GM23338 (cell line): ENCODE data around the gene KRT2. TPM values are rescaled to one million over a fixed set of nuclear protein-coding genes. Genes with fewer than 3 reads are reported as not detected.

Source experiments
- ATAC-seq: fragments of 200-7000 bp; cut with Tn5 transposase; 3 replicates; pipeline ENCODE4 v1.9.1; 2020
- DNase-seq: peaks from one replicate; pipeline ENCODE4 v3.0.0-alpha.2; 2015; ENCODE audit warnings: low spot score
- H2AFZ ChIP-seq: fragments of 200-600 bp; sonication (generic); 2 replicates; pipeline ENCODE4 v1.8.0; 2016; ENCODE audit warnings: antibody characterized with exemption, mild to moderate bottlenecking, moderate library complexity
- H3F3A ChIP-seq: fragments of 200-600 bp; sonication (generic); replicated peaks from 2 replicates; pipeline ENCODE4 v1.8.0; 2017; ENCODE audit warnings: antibody characterized with exemption, mixed run types, low read depth
- H3K27ac ChIP-seq: fragments of 200-600 bp; sonication (generic); 2 replicates; pipeline ENCODE4 v1.6.1; 2016; ENCODE audit warnings: low read depth
- H3K27me3 ChIP-seq: fragments of 200-600 bp; sonication (generic); 2 replicates; pipeline ENCODE4 v1.8.0; 2016; ENCODE audit warnings: mild to moderate bottlenecking, mixed run types, moderate library complexity; ENCODE audit not compliant: insufficient read depth
- H3K36me3 ChIP-seq: fragments of 200-600 bp; sonication (generic); 2 replicates; pipeline ENCODE4 v1.8.0; 2016; ENCODE audit warnings: mild to moderate bottlenecking; ENCODE audit not compliant: insufficient read depth
- H3K4me1 ChIP-seq: fragments of 200-600 bp; sonication (generic); 2 replicates; pipeline ENCODE4 v1.8.0; 2016; ENCODE audit warnings: mild to moderate bottlenecking, moderate library complexity; ENCODE audit not compliant: insufficient read depth
- H3K4me2 ChIP-seq: fragments of 200-600 bp; sonication (generic); 2 replicates; pipeline ENCODE4 v1.7.1; 2017; ENCODE audit warnings: mixed run types
- H3K4me3 ChIP-seq: fragments of 200-600 bp; sonication (generic); 2 replicates; pipeline ENCODE4 v1.6.1; 2016; ENCODE audit warnings: mixed run types
- H3K79me2 ChIP-seq: fragments of 200-600 bp; sonication (generic); replicated peaks from 2 replicates; pipeline ENCODE4 v1.8.0; 2017; ENCODE audit warnings: mild to moderate bottlenecking; ENCODE audit not compliant: insufficient read depth
- H3K9me2 ChIP-seq: fragments of 200-600 bp; sonication (generic); 2 replicates; pipeline ENCODE4 v1.8.0; 2017; ENCODE audit not compliant: insufficient read depth
- H4K20me1 ChIP-seq: fragments of 200-600 bp; sonication (generic); replicated peaks from 2 replicates; pipeline ENCODE4 v1.8.0; 2017; ENCODE audit warnings: mild to moderate bottlenecking; ENCODE audit not compliant: insufficient read depth
- H3K27ac Mint-ChIP-seq: 2 replicates; pipeline ENCODE4 v1.8.0; 2020; ENCODE audit warnings: inconsistent platforms, mild to moderate bottlenecking, moderate library complexity, mixed read lengths
- H3K27me3 Mint-ChIP-seq: 3 replicates; pipeline ENCODE4 v1.8.0; 2022; ENCODE audit warnings: low read depth, mild to moderate bottlenecking, moderate library complexity, mixed read lengths, inconsistent platforms; ENCODE audit not compliant: insufficient read depth, poor library complexity
- H3K36me3 Mint-ChIP-seq: 3 replicates; pipeline ENCODE4 v1.8.0; 2021; ENCODE audit warnings: low read depth, mild to moderate bottlenecking, inconsistent platforms, moderate library complexity, mixed read lengths
- H3K4me1 Mint-ChIP-seq: 3 replicates; pipeline ENCODE4 v1.8.0; 2020; ENCODE audit warnings: mild to moderate bottlenecking, inconsistent platforms, mixed read lengths
- H3K4me3 Mint-ChIP-seq: 3 replicates; pipeline ENCODE4 v1.8.0; 2021; ENCODE audit warnings: moderate library complexity, mild to moderate bottlenecking, inconsistent platforms, mixed read lengths
- H3K9me3 Mint-ChIP-seq: 3 replicates; pipeline ENCODE4 v1.8.0; 2020; ENCODE audit warnings: moderate library complexity, mild to moderate bottlenecking, inconsistent platforms, mixed read lengths
- CREB1 ChIP-seq: fragments of 250-450 bp; sonication (Bioruptor Pico); IDR thresholded peaks from 2 replicates; pipeline ENCODE4 v1.5.0; 2020; ENCODE audit warnings: low read depth, mild to moderate bottlenecking, moderate library complexity
- EZH2 ChIP-seq: fragments of 200-600 bp; sonication (generic); IDR thresholded peaks from one replicate; pipeline ENCODE4 v1.8.0; 2017; ENCODE audit warnings: antibody characterized with exemption, mild to moderate bottlenecking, low read depth; ENCODE audit not compliant: unreplicated experiment
- NANOG ChIP-seq: IDR thresholded peaks from 2 replicates; pipeline ENCODE4 v1.6.1; 2016; ENCODE audit warnings: antibody characterized with exemption, borderline replicate concordance
- POLR2AphosphoS5 ChIP-seq: IDR thresholded peaks from 2 replicates; pipeline ENCODE4 v1.6.1; 2016; ENCODE audit warnings: antibody characterized with exemption, low read depth
- STAT1 ChIP-seq: IDR thresholded peaks from one replicate; pipeline ENCODE4 v1.6.1; 2016; ENCODE audit warnings: antibody characterized with exemption; ENCODE audit not compliant: unreplicated experiment
- ZNF114 ChIP-seq: fragments of 250-450 bp; sonication (Bioruptor Pico); IDR thresholded peaks from 2 replicates; pipeline ENCODE4 v1.5.0; 2020; ENCODE audit warnings: mild to moderate bottlenecking, moderate library complexity
- polyA plus RNA-seq: library from polyadenylated mRNA; unstranded; fragments of >200 nt; fragmentation: Nextera tagmentation; extraction: Ambion mirVana; gene quantifications from 2 replicates; pipeline ENCODE4 v1.2.1, GENCODE V29; 2016
- total RNA-seq: library from RNA; depleted of rRNA; stranded (reverse); fragments of >200 nt; shearing (Covaris generic); gene quantifications from 2 replicates; pipeline ENCODE4 v1.2.3, GENCODE V29; 2014
- TF ChIP-seq, protein P1 (sequence below): IDR thresholded peaks from 2 replicates; pipeline ENCODE4 v1.6.1; 2016; ENCODE audit warnings: antibody characterized with exemption
- TF ChIP-seq, protein P2 (sequence below), 2 experiments: fragments of 200-600 bp in 1 of 2; sonication (generic) in 1 of 2; conservative IDR thresholded peaks; 2 replicates each; pipeline versions ENCODE4 v1.5.1 to v1.6.1; 2016 to 2017; ENCODE audit warnings: antibody characterized with exemption in 2 of 2, low read depth in 2 of 2, mild to moderate bottlenecking in 2 of 2, moderate library complexity in 1 of 2
- TF ChIP-seq, protein P3 (sequence below): IDR thresholded peaks from one replicate; pipeline ENCODE4 v1.6.1; 2018; ENCODE audit warnings: antibody characterized with exemption; ENCODE audit not compliant: unreplicated experiment

Gene KRT2
- total and polyA plus RNA-seq, 2 experiments from 2014 or later = not detected

DNA sequence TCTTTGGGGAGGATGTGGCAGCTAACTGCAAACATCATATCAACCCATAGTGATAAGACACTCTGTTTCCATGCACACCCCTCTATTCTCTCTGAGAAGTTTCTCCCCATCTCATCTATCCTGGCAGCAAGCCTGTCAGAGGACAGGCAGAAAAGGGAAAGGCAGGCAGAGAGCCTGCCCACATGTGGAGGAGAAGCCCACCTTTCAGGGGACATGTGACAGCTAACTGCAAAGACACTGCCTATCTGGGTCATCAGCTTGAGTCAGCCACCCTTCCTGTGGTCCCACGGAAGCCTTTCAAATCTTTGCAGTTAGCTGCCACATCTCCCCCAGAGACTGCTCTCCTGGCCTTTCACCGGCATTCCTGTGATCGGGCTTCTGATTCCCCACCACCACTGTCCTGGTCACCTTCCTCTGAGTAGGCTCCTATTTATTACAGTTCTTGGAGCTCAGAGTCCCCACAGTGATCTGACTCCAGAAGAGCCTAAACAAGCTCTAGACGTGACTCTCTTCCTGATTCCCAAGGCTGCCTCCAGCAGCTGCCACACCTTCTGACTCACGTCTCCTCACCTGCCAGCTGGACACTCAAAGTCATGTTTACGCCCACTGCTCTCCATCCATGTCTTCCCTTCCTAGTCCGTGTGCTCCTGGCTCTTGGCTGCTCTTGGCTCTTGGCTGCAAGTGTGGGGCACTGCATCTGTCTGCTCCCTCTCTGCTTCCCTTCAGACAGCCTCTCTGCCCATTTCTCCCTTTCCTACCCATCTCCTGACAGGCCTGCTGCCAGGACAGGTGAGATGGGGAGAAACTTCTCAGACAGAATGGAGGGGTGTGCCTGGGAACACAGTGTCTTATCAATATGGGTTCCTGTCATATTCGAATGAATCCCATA is 35.7 kb upstream of the KRT2 start:
- no peaks in the 10 kb centered on the region for H3K36me3 ChIP-seq
- no peak overlapping the region for H3K4me2 ChIP-seq
- DNase-seq (no peak), ATAC-seq (no peak)
- no peak overlapping the region for H3K4me3 ChIP-seq
- H3K79me2 ChIP-seq = no peaks in the 10 kb centered on the region
- peaks cover 8% of the 10 kb centered on the region for H3K4me1 Mint-ChIP-seq
- H3K27ac ChIP-seq = no peak overlapping the region
- no peaks in the 10 kb centered on the region for H3F3A ChIP-seq
- TF ChIP-seq, protein P1, sequence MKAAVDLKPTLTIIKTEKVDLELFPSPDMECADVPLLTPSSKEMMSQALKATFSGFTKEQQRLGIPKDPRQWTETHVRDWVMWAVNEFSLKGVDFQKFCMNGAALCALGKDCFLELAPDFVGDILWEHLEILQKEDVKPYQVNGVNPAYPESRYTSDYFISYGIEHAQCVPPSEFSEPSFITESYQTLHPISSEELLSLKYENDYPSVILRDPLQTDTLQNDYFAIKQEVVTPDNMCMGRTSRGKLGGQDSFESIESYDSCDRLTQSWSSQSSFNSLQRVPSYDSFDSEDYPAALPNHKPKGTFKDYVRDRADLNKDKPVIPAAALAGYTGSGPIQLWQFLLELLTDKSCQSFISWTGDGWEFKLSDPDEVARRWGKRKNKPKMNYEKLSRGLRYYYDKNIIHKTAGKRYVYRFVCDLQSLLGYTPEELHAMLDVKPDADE = no peak
- no peak for TF ChIP-seq ZNF114 (CRISPR knock-in tag)
- no peak for TF ChIP-seq NANOG
- TF ChIP-seq POLR2AphosphoS5 = no peak
- no peak for TF ChIP-seq EZH2
- TF ChIP-seq CREB1 (CRISPR knock-in tag) = no peak
- TF ChIP-seq, protein P2, sequence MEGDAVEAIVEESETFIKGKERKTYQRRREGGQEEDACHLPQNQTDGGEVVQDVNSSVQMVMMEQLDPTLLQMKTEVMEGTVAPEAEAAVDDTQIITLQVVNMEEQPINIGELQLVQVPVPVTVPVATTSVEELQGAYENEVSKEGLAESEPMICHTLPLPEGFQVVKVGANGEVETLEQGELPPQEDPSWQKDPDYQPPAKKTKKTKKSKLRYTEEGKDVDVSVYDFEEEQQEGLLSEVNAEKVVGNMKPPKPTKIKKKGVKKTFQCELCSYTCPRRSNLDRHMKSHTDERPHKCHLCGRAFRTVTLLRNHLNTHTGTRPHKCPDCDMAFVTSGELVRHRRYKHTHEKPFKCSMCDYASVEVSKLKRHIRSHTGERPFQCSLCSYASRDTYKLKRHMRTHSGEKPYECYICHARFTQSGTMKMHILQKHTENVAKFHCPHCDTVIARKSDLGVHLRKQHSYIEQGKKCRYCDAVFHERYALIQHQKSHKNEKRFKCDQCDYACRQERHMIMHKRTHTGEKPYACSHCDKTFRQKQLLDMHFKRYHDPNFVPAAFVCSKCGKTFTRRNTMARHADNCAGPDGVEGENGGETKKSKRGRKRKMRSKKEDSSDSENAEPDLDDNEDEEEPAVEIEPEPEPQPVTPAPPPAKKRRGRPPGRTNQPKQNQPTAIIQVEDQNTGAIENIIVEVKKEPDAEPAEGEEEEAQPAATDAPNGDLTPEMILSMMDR (conservative IDR thresholded peaks at IDR 0.05; ENCODE audit: low read depth in 2 of 2) = no peak
- H3K27me3 Mint-ChIP-seq = peaks cover 28% of the 10 kb centered on the region
- no peaks in the 10 kb centered on the region for H4K20me1 ChIP-seq
- H3K27me3 ChIP-seq = peaks cover 28% of the 10 kb centered on the region
- H3K4me3 Mint-ChIP-seq = no peak overlapping the region
- no peaks in the 10 kb centered on the region for H3K36me3 Mint-ChIP-seq
- H2AFZ ChIP-seq = no peak overlapping the region
- H3K4me1 ChIP-seq = peaks cover 9% of the 10 kb centered on the region
- no peak overlapping the region for H3K27ac Mint-ChIP-seq
- H3K9me3 Mint-ChIP-seq = no peaks in the 10 kb centered on the region
- no peaks in the 10 kb centered on the region for H3K9me2 ChIP-seq

DNA sequence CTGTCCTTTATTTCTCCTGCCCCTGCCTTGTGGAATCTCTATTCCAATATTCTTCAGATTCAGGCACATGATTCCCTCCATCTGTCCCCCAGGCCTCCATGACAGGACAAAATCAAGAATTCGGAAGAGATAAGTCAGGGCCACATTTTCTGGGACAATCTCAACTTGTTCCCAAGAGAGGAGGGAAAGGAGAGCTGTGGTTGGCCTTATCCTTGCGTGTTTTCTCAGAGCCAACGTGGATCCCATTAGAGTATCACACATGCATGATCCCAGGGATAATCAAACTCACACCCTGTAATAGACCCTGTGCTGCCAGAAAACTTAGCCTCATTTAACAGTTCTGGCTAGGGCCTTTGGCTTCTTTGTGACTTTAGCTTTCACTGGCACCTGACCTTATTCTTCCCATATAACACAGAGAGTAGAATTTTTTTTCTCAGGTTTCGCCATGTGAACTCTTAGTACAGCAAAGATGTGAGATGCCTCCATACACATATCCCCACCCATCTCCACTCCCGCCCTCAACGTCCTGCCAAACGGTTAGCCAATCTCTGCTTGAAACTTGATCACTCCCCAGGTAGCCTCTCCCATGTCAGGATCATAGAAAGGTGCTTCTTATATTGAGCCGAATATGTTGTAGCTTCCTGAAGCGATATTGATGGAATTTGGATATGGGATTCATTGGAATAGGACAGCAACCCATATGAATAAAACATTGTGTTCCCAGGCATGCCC is 34.9 kb upstream of the KRT2 start:
- ATAC-seq (no peak), DNase-seq (no peak)
- H3K4me3 ChIP-seq = no peak overlapping the region
- H3K27me3 ChIP-seq = peaks cover 25% of the 10 kb centered on the region
- H3K36me3 Mint-ChIP-seq = no peaks in the 10 kb centered on the region
- no peaks in the 10 kb centered on the region for H3K9me2 ChIP-seq
- no peak for TF ChIP-seq ZNF114 (CRISPR knock-in tag)
- no peak for TF ChIP-seq NANOG
- TF ChIP-seq STAT1 = no peak
- TF ChIP-seq, protein P3, sequence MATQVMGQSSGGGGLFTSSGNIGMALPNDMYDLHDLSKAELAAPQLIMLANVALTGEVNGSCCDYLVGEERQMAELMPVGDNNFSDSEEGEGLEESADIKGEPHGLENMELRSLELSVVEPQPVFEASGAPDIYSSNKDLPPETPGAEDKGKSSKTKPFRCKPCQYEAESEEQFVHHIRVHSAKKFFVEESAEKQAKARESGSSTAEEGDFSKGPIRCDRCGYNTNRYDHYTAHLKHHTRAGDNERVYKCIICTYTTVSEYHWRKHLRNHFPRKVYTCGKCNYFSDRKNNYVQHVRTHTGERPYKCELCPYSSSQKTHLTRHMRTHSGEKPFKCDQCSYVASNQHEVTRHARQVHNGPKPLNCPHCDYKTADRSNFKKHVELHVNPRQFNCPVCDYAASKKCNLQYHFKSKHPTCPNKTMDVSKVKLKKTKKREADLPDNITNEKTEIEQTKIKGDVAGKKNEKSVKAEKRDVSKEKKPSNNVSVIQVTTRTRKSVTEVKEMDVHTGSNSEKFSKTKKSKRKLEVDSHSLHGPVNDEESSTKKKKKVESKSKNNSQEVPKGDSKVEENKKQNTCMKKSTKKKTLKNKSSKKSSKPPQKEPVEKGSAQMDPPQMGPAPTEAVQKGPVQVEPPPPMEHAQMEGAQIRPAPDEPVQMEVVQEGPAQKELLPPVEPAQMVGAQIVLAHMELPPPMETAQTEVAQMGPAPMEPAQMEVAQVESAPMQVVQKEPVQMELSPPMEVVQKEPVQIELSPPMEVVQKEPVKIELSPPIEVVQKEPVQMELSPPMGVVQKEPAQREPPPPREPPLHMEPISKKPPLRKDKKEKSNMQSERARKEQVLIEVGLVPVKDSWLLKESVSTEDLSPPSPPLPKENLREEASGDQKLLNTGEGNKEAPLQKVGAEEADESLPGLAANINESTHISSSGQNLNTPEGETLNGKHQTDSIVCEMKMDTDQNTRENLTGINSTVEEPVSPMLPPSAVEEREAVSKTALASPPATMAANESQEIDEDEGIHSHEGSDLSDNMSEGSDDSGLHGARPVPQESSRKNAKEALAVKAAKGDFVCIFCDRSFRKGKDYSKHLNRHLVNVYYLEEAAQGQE = no peak
- TF ChIP-seq, protein P2 (conservative IDR thresholded peaks at IDR 0.05; ENCODE audit: low read depth in 2 of 2) = no peak
- H3K36me3 ChIP-seq = no peaks in the 10 kb centered on the region
- peaks cover 8% of the 10 kb centered on the region for H3K4me1 Mint-ChIP-seq
- peaks cover 22% of the 10 kb centered on the region for H3K27me3 Mint-ChIP-seq
- H3K79me2 ChIP-seq = no peaks in the 10 kb centered on the region
- no peaks in the 10 kb centered on the region for H3K9me3 Mint-ChIP-seq
- no peaks in the 10 kb centered on the region for H4K20me1 ChIP-seq
- H3K4me1 ChIP-seq = peaks cover 9% of the 10 kb centered on the region
- no peaks in the 10 kb centered on the region for H3F3A ChIP-seq
- H3K27ac Mint-ChIP-seq = no peak overlapping the region
- H3K27ac ChIP-seq = no peak overlapping the region
- no peak overlapping the region for H3K4me3 Mint-ChIP-seq
- H3K4me2 ChIP-seq = no peak overlapping the region
- H2AFZ ChIP-seq = no peak overlapping the region
